ENCODE results near the gene KIAA1958.
"Not testable (repeated sequence)": the region's sequence is repeated elsewhere in the genome, so short reads cannot be mapped to it uniquely, and the experiment has no call there.

Gene KIAA1958

DNA sequence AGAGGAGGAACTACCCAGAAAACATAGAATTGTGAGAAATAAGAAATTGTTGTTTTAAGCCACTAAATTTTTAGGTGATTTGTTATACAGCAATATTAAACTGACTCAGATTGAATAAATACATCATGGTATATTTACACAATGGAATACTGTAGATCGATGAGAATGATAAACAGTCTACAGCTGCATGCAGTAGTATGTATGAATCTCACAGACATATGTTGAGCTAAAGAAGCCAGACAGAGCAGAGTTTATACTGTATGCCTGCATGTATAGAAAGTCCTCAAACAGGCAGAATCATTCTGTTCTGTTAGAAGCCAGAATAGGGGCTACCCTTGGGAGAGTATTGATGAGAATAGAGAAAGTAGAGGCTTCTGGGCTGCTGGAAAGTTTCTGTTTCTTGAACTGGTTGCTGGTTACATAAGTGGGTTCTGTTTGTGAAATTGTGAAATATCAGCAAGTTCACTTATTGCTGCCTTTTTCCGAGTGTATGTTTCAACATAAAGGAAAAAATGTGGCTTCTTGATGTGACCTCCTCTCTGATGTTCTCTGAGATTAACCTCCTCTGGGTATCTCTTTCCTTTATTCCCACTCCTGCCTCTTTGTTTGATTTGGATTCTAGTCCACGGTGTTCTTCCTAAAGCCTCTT, 9.6 kb downstream of the KIAA1958 start:
- Histone ChIP-seq H3K4me1 (ENCODE audit: insufficient read depth, low read length) (peaks cover 20% of the 10 kb centered on the region), H3K4me3 (ENCODE audit: low read length) (no peak overlapping the region), H3K27me3 (ENCODE audit: insufficient read depth, low read length) (no peaks in the 10 kb centered on the region), H3K9me3 (ENCODE audit: low read length) (peaks cover 12% of the 10 kb centered on the region), H2AFZ (ENCODE audit: low read depth, low read length) (no peak overlapping the region), H3K36me3 (ENCODE audit: insufficient read depth, low read length) (peaks cover 64% of the 10 kb centered on the region)

- peaks cover 7% of the 10 kb centered on the region for H3K4me1 ChIP-seq (ENCODE audit: insufficient read depth, low read length)
- no peak overlapping the region for H3K4me3 ChIP-seq (ENCODE audit: low read length)
- H3K27me3 ChIP-seq (ENCODE audit: insufficient read depth, low read length): no peaks in the 10 kb centered on the region
- H3K36me3 ChIP-seq (ENCODE audit: insufficient read depth, low read length): peaks cover 30% of the 10 kb centered on the region
- H3K9me3 ChIP-seq (ENCODE audit: low read length): peaks cover 12% of the 10 kb centered on the region
- no peak overlapping the region for H2AFZ ChIP-seq (ENCODE audit: low read depth, low read length)
Observed at GRCh38 chr9:112500842-112501241, 14.2 kb downstream of the KIAA1958 start.

- Histone ChIP-seq H3K9me3 (ENCODE audit: low read length) (peaks cover 12% of the 10 kb centered on the region), H3K36me3 (ENCODE audit: insufficient read depth, low read length) (peaks cover 30% of the 10 kb centered on the region), H3K4me1 (ENCODE audit: insufficient read depth, low read length) (peaks cover 6% of the 10 kb centered on the region), H2AFZ (ENCODE audit: low read depth, low read length) (no peak overlapping the region), H3K27me3 (ENCODE audit: insufficient read depth, low read length) (no peaks in the 10 kb centered on the region), H3K4me3 (ENCODE audit: low read length) (no peak overlapping the region)
Observed at GRCh38 chr9:112501287-112501686, 14.7 kb downstream of the KIAA1958 start.

DNA sequence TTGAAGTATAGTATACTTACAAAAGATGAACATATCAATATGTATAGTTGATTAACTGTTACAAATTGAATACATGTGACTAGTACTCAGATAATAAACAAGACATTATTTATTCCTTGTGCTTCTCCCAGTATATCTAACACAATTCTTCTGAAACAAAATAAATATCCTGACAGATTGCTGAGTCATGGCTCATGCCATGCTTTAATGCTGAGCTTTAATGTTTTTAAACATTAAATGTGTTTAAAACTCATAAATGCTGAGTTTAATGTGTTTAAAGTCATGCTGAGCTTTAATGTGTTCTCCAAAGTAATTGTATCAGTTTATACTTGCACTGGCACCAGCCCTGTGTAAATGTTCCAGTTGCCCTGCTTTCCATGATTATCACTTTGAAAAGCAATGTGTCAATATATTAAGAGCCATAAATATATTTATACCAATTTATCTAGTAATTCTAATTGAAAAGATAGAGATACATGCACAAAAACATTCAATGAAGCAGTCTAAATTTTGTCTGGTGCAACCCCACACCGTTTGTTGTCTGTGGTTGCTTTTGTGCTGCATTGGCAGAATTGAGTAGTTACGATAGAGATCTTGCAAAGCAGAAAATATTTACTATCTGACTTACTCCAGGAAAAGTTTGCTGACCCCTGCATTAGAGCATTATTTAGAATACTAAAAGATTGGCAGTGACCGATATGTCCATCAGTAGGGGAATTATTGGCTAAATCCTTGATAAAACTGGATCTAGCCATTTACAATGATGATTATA, 15.7 kb downstream of the KIAA1958 start:
- Histone ChIP-seq H3K9me3 (ENCODE audit: low read length) (peaks cover 12% of the 10 kb centered on the region), H2AFZ (ENCODE audit: low read depth, low read length) (no peak overlapping the region), H3K27me3 (ENCODE audit: insufficient read depth, low read length) (no peaks in the 10 kb centered on the region), H3K4me3 (ENCODE audit: low read length) (no peak overlapping the region), H3K36me3 (ENCODE audit: insufficient read depth, low read length) (peaks cover 21% of the 10 kb centered on the region), H3K4me1 (ENCODE audit: insufficient read depth, low read length) (no peaks in the 10 kb centered on the region)

GRCh38 chr9:112503170-112503569, 16.5 kb downstream of the KIAA1958 start:
- no peaks in the 10 kb centered on the region for H3K4me1 ChIP-seq (ENCODE audit: insufficient read depth, low read length)
- H3K9me3 ChIP-seq (ENCODE audit: low read length): peaks cover 12% of the 10 kb centered on the region
- no peaks in the 10 kb centered on the region for H3K27me3 ChIP-seq (ENCODE audit: insufficient read depth, low read length)
- no peak overlapping the region for H2AFZ ChIP-seq (ENCODE audit: low read depth, low read length)
- peaks cover 17% of the 10 kb centered on the region for H3K36me3 ChIP-seq (ENCODE audit: insufficient read depth, low read length)
- H3K4me3 ChIP-seq (ENCODE audit: low read length): no peak overlapping the region

GRCh38 chr9:112505086-112505485, 18.5 kb downstream of the KIAA1958 start:
- Histone ChIP-seq H3K36me3 (ENCODE audit: insufficient read depth, low read length) (peaks cover 9% of the 10 kb centered on the region), H3K9me3 (ENCODE audit: low read length) (peaks cover 12% of the 10 kb centered on the region), H3K4me3 (ENCODE audit: low read length) (no peak overlapping the region)

GRCh38 chr9:112505607-112506006, 19.0 kb downstream of the KIAA1958 start:
- Histone ChIP-seq H3K27me3 (ENCODE audit: insufficient read depth, low read length) (no peaks in the 10 kb centered on the region), H3K4me1 (ENCODE audit: insufficient read depth, low read length) (no peaks in the 10 kb centered on the region), H2AFZ (ENCODE audit: low read depth, low read length) (no peak overlapping the region), H3K36me3 (ENCODE audit: insufficient read depth, low read length) (peaks cover 8% of the 10 kb centered on the region), H3K9me3 (ENCODE audit: low read length) (peaks cover 12% of the 10 kb centered on the region), H3K4me3 (ENCODE audit: low read length) (no peak overlapping the region)

More at GRCh38 chr9:112505086-112505485, 18.5 kb downstream of the KIAA1958 start:
- Histone ChIP-seq H2AFZ (ENCODE audit: low read depth, low read length) (no peak overlapping the region), H3K4me1 (ENCODE audit: insufficient read depth, low read length) (no peaks in the 10 kb centered on the region), H3K27me3 (ENCODE audit: insufficient read depth, low read length) (no peaks in the 10 kb centered on the region)

DNA sequence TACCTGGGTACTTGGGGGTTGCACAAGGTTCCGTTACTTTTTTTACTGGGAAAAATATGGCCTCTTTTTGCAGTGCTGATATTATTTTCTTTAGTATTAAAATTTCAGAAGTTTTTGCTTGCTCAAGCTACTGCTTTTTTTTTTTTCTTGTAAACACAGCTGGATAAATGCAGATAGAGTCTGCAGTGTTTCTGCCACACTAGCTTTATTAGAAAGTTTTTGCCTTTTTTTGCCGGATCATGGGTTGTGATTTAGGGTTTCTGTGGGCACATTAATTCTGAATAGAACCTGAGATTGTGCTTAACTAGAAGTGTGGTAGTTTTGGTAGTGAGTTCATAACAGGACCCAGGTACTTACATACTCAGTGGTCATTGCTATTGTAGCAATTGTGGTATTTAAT, 19.9 kb downstream of the KIAA1958 start:
- no peaks in the 10 kb centered on the region for H3K4me1 ChIP-seq (ENCODE audit: insufficient read depth, low read length)

GRCh38 chr9:112507001-112507680, 20.5 kb downstream of the KIAA1958 start:
- no peaks in the 10 kb centered on the region for H3K4me1 ChIP-seq (ENCODE audit: insufficient read depth, low read length)
- H3K4me3 ChIP-seq (ENCODE audit: low read length): no peak overlapping the region
- H3K27me3 ChIP-seq (ENCODE audit: insufficient read depth, low read length): no peaks in the 10 kb centered on the region
- peaks cover 10% of the 10 kb centered on the region for H3K36me3 ChIP-seq (ENCODE audit: insufficient read depth, low read length)
- H2AFZ ChIP-seq (ENCODE audit: low read depth, low read length): no peak overlapping the region
- H3K9me3 ChIP-seq (ENCODE audit: low read length): peaks cover 12% of the 10 kb centered on the region

More for the DNA sequence above, 19.9 kb downstream of the KIAA1958 start:
- H3K27me3 ChIP-seq (ENCODE audit: insufficient read depth, low read length): no peaks in the 10 kb centered on the region
- H3K36me3 ChIP-seq (ENCODE audit: insufficient read depth, low read length): peaks cover 10% of the 10 kb centered on the region
- H3K9me3 ChIP-seq (ENCODE audit: low read length): peaks cover 12% of the 10 kb centered on the region
- no peak overlapping the region for H3K4me3 ChIP-seq (ENCODE audit: low read length)
- no peak overlapping the region for H2AFZ ChIP-seq (ENCODE audit: low read depth, low read length)

DNA sequence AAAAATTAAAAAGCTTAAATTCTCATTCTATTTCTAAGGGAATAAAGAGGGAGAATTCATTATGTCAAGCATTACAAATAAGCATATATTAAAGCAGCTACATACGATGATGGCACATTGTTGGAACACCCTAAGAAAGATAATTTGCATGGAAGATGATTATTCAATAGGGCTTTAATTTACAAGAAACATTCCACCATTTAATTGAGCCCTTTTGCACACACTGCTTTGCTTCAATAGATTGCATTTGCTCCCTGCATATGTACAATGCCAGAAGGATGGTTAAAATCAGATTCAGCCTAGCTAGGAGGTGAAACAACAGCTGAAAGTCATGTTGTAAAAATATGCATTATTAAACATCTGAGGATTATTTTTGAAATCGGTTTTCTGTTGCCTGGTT, 21.8 kb downstream of the KIAA1958 start:
- peaks cover 10% of the 10 kb centered on the region for H3K9me3 ChIP-seq (ENCODE audit: low read length)
- no peak overlapping the region for H3K4me3 ChIP-seq (ENCODE audit: low read length)
- H3K4me1 ChIP-seq (ENCODE audit: insufficient read depth, low read length): no peaks in the 10 kb centered on the region
- H3K27me3 ChIP-seq (ENCODE audit: insufficient read depth, low read length): no peaks in the 10 kb centered on the region
- peaks cover 10% of the 10 kb centered on the region for H3K36me3 ChIP-seq (ENCODE audit: insufficient read depth, low read length)
- no peak overlapping the region for H2AFZ ChIP-seq (ENCODE audit: low read depth, low read length)

- not testable (repeated sequence) for H3K9me3 ChIP-seq (ENCODE audit: low read length); H2AFZ ChIP-seq (ENCODE audit: low read depth, low read length); H3K4me3 ChIP-seq (ENCODE audit: low read length); H3K4me1 ChIP-seq (ENCODE audit: insufficient read depth, low read length); H3K36me3 ChIP-seq (ENCODE audit: insufficient read depth, low read length); H3K27me3 ChIP-seq (ENCODE audit: insufficient read depth, low read length)
Observed at GRCh38 chr9:112512377-112512776, 25.8 kb downstream of the KIAA1958 start.

GRCh38 chr9:112516769-112517168, 30.1 kb downstream of the KIAA1958 start:
- Histone ChIP-seq H2AFZ (ENCODE audit: low read depth, low read length) (no peak overlapping the region), H3K36me3 (ENCODE audit: insufficient read depth, low read length) (peaks cover 2% of the 10 kb centered on the region), H3K4me3 (ENCODE audit: low read length) (no peak overlapping the region), H3K4me1 (ENCODE audit: insufficient read depth, low read length) (no peaks in the 10 kb centered on the region), H3K27me3 (ENCODE audit: insufficient read depth, low read length) (no peaks in the 10 kb centered on the region), H3K9me3 (ENCODE audit: low read length) (no peaks in the 10 kb centered on the region)

DNA sequence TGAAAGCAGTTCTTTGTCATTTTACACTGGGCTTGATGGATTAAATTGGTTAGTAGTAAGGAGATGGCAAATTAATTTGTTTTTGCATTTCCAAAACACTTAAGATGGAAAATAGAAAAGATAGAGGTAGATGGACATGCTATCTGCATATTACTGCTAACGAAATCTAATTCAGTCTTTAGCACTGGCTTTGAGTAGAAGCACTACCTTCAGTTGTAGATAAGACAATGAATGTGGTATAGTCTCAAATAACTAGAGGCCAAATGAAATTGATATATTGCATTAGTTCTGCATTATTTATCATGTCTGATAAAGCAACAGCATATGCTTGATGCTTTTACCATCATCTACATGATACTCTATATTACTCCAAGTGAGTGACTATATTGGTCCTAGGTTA, 33.4 kb downstream of the KIAA1958 start:
- H2AFZ ChIP-seq (ENCODE audit: low read depth, low read length): no peak overlapping the region
- no peaks in the 10 kb centered on the region for H3K27me3 ChIP-seq (ENCODE audit: insufficient read depth, low read length)
- H3K36me3 ChIP-seq (ENCODE audit: insufficient read depth, low read length): peaks cover 2% of the 10 kb centered on the region
- no peaks in the 10 kb centered on the region for H3K9me3 ChIP-seq (ENCODE audit: low read length)
- H3K4me3 ChIP-seq (ENCODE audit: low read length): no peak overlapping the region
- H3K4me1 ChIP-seq (ENCODE audit: insufficient read depth, low read length): no peaks in the 10 kb centered on the region

All from neuron (in vitro differentiated cells).